Trophoblast cell (in vitro differentiated cells and primary cell): ENCODE results near the gene ACTN4.

Experiments used
- DNase-seq, 2 donors: peaks; one replicate each; pipeline ENCODE4 v3.0.0-alpha.2; 2016
- H2AFZ ChIP-seq: 2 replicates; pipeline ENCODE4 v1.6.1; 2013; ENCODE audit warnings: low read length, moderate library complexity, mild to moderate bottlenecking; ENCODE audit not compliant: insufficient read depth, poor library complexity
- H2AK5ac ChIP-seq: 2 replicates; pipeline ENCODE4 v1.6.1; 2013; ENCODE audit warnings: mild to moderate bottlenecking, low read length
- H2BK120ac ChIP-seq: 2 replicates; pipeline ENCODE4 v1.6.1; 2013; ENCODE audit warnings: low read length, mild to moderate bottlenecking, moderate library complexity; ENCODE audit not compliant: insufficient read depth, poor library complexity
- H2BK12ac ChIP-seq: 2 replicates; pipeline ENCODE4 v1.6.1; 2013; ENCODE audit warnings: mild to moderate bottlenecking, low read length, moderate library complexity
- H2BK5ac ChIP-seq: 2 replicates; pipeline ENCODE4 v1.6.1; 2013; ENCODE audit warnings: low read length, low read depth, moderate library complexity, mild to moderate bottlenecking; ENCODE audit not compliant: poor library complexity
- H3K14ac ChIP-seq: 2 replicates; pipeline ENCODE4 v1.6.1; 2013; ENCODE audit warnings: mild to moderate bottlenecking, low read length
- H3K18ac ChIP-seq: 2 replicates; pipeline ENCODE4 v1.6.1; 2013; ENCODE audit warnings: mild to moderate bottlenecking, low read length
- H3K23ac ChIP-seq: 2 replicates; pipeline ENCODE4 v1.6.1; 2013; ENCODE audit warnings: low read length
- H3K27ac ChIP-seq: 2 replicates; pipeline ENCODE4 v1.5.1; 2013; ENCODE audit warnings: low read depth, mild to moderate bottlenecking, inconsistent platforms, low read length, moderate library complexity
- H3K27me3 ChIP-seq: 2 replicates; pipeline ENCODE4 v1.6.1; 2013; ENCODE audit warnings: inconsistent platforms, mild to moderate bottlenecking, low read length, moderate library complexity; ENCODE audit not compliant: insufficient read depth
- H3K36me3 ChIP-seq, 2 experiments: 1 replicate in 1 of 2; 2 replicates in 1 of 2; pipeline ENCODE4 v1.6.1; 2013; ENCODE audit warnings: low read length in 2 of 2, mild to moderate bottlenecking in 2 of 2, moderate library complexity in 1 of 2; ENCODE audit not compliant: insufficient read depth in 2 of 2, control insufficient read depth in 1 of 2
- H3K4ac ChIP-seq: 2 replicates; pipeline ENCODE4 v1.6.1; 2013; ENCODE audit warnings: low read depth, mild to moderate bottlenecking, low read length, moderate library complexity
- H3K4me1 ChIP-seq, 2 experiments: 1 replicate in 1 of 2; 2 replicates in 1 of 2; pipeline ENCODE4 v1.6.1; 2013; ENCODE audit warnings: low read length in 2 of 2, mild to moderate bottlenecking in 2 of 2, moderate library complexity in 1 of 2; ENCODE audit not compliant: insufficient read depth in 2 of 2, control insufficient read depth in 1 of 2
- H3K4me2 ChIP-seq: 2 replicates; pipeline ENCODE4 v1.6.1; 2013; ENCODE audit warnings: inconsistent platforms, mild to moderate bottlenecking, low read length, moderate library complexity
- H3K4me3 ChIP-seq: 2 replicates; pipeline ENCODE4 v1.5.1; 2013; ENCODE audit warnings: mild to moderate bottlenecking, low read depth, low read length, inconsistent platforms
- H3K79me1 ChIP-seq: one replicate; pipeline ENCODE4 v1.6.1; 2013; ENCODE audit warnings: low read length
- H3K79me2 ChIP-seq: 2 replicates; pipeline ENCODE4 v1.6.1; 2013; ENCODE audit warnings: low read length, mild to moderate bottlenecking; ENCODE audit not compliant: control insufficient read depth, insufficient read depth, poor library complexity
- H3K9ac ChIP-seq: 2 replicates; pipeline ENCODE4 v1.6.1; 2013; ENCODE audit warnings: mild to moderate bottlenecking, low read length
- H3K9me3 ChIP-seq: 2 replicates; pipeline ENCODE4 v1.6.1; 2013; ENCODE audit warnings: low read depth, mild to moderate bottlenecking, control low read depth, inconsistent platforms, low read length; ENCODE audit not compliant: insufficient read depth
- H4K12ac ChIP-seq: 2 replicates; pipeline ENCODE4 v1.6.1; 2013; ENCODE audit warnings: low read depth, mild to moderate bottlenecking, low read length, moderate library complexity
- H4K8ac ChIP-seq: 2 replicates; pipeline ENCODE4 v1.6.1; 2013; ENCODE audit warnings: low read depth, mild to moderate bottlenecking, low read length, moderate library complexity
- H4K91ac ChIP-seq: one replicate; pipeline ENCODE4 v1.6.1; 2013; ENCODE audit warnings: low read depth, mild to moderate bottlenecking, low read length, moderate library complexity
- WGBS: extraction: QIAGEN DNeasy Blood & Tissue Kit; methylation state at CpG from one replicate; pipeline ENCODE4 v1.1.7; 2013; ENCODE audit warnings: missing lambda C conversion rate; ENCODE audit not compliant: insufficient read length, insufficient coverage; ENCODE audit errors: extremely low coverage; 5-methylcytosine and 5-hydroxymethylcytosine counted together

ACTN4 gene

GRCh38 chr19:38655148-38655824 lies 7.8 kb downstream of the ACTN4 start:
- H3K27ac ChIP-seq: no peak overlapping the region
- H3K4me1 ChIP-seq: peaks cover 41 to 52% of the 10 kb centered on the region in 2 experiments
- H3K23ac ChIP-seq: no peak overlapping the region
- peak overlapping the region; percentile 53 for H3K4ac ChIP-seq
- no peak overlapping the region for H3K18ac ChIP-seq
- H2AFZ ChIP-seq: no peak overlapping the region
- no peaks in the 10 kb centered on the region for H3K27me3 ChIP-seq
- no peak for DNase-seq
- H3K9ac ChIP-seq: no peak overlapping the region
- no peak overlapping the region for H4K12ac ChIP-seq
- no peak overlapping the region for H3K4me3 ChIP-seq
- no peak overlapping the region for H2BK5ac ChIP-seq
- peaks cover 7 to 14% of the 10 kb centered on the region in 2 experiments for H3K36me3 ChIP-seq
- H4K91ac ChIP-seq: no peak overlapping the region
- WGBS: no CpG with 5 or more reads among the region's 5 CpGs
- H2BK12ac ChIP-seq: no peak overlapping the region
- peaks cover 39% of the 10 kb centered on the region for H3K79me2 ChIP-seq
- peaks cover 30% of the 10 kb centered on the region for H3K79me1 ChIP-seq
- no peak overlapping the region for H3K4me2 ChIP-seq
- H2AK5ac ChIP-seq: no peak overlapping the region
- no peak overlapping the region for H3K14ac ChIP-seq
- H2BK120ac ChIP-seq: no peak overlapping the region
- H4K8ac ChIP-seq: no peak overlapping the region
- no peaks in the 10 kb centered on the region for H3K9me3 ChIP-seq

DNA sequence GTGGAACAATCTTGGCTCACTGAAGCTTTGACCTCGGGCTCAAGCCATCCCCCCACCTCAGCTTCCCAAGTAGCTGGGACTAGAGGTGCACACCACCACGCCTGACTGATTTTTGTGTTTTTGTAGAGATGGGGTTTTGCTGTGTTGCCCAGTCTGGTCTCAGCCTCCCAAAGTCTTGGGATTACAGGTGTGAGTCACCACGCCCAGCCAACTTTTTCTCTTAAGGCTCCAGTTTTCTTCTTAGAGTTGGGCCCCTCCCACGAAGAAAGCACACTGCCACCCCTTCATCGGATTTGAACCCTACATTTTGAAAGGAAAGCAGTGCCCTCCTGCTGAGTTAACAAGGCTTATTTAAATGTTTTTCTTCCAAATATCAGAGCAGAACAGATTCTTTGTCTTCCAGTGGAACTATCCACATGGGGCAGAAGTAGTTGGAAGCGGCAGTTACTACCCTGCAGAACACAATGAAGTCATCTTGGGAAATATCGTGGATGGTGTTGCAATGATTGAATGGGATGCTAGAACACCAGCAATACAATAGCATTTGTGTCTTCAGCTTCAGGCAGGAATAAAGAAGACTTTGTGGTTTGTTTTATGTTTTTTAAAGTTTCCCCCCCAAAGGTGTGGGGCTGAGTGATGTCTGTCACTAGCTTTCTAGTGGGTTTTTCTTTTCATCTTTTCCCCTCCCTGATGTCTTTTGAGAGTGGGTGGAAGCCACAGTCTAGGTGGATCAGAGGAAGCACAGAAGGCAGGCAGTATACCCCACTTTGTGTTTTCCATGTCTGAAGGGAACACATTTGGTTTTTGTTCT lies 8.9 kb downstream of the ACTN4 start:
- H3K18ac ChIP-seq: no peak overlapping the region
- peak overlapping the region; percentile 62 for H3K27ac ChIP-seq
- H2BK12ac ChIP-seq: no peak overlapping the region
- peak overlapping the region; percentile 71 for H3K4ac ChIP-seq
- peak overlapping the region; percentile 5 for H3K14ac ChIP-seq
- WGBS: no CpG with 5 or more reads among the region's 7 CpGs
- H2AK5ac ChIP-seq: no peak overlapping the region
- H2BK5ac ChIP-seq: peak overlapping the region; percentile 9
- peak overlapping the region; percentile 11 for H3K4me2 ChIP-seq
- peaks cover 38 to 54% of the 10 kb centered on the region in 2 experiments for H3K4me1 ChIP-seq
- no peaks in the 10 kb centered on the region for H3K27me3 ChIP-seq
- no peak overlapping the region for H3K23ac ChIP-seq
- H3K9me3 ChIP-seq: no peaks in the 10 kb centered on the region
- H3K79me2 ChIP-seq: peaks cover 38% of the 10 kb centered on the region
- H3K36me3 ChIP-seq: peaks cover 13 to 21% of the 10 kb centered on the region in 2 experiments
- no peak overlapping the region for H4K8ac ChIP-seq
- no peak overlapping the region for H3K9ac ChIP-seq
- peak in 1 of 2 donors; percentile 73 for DNase-seq
- peaks cover 32% of the 10 kb centered on the region for H3K79me1 ChIP-seq
- no peak overlapping the region for H3K4me3 ChIP-seq
- H4K12ac ChIP-seq: no peak overlapping the region
- peak overlapping the region; percentile 13 for H4K91ac ChIP-seq
- H2AFZ ChIP-seq: no peak overlapping the region
- no peak overlapping the region for H2BK120ac ChIP-seq

DNA sequence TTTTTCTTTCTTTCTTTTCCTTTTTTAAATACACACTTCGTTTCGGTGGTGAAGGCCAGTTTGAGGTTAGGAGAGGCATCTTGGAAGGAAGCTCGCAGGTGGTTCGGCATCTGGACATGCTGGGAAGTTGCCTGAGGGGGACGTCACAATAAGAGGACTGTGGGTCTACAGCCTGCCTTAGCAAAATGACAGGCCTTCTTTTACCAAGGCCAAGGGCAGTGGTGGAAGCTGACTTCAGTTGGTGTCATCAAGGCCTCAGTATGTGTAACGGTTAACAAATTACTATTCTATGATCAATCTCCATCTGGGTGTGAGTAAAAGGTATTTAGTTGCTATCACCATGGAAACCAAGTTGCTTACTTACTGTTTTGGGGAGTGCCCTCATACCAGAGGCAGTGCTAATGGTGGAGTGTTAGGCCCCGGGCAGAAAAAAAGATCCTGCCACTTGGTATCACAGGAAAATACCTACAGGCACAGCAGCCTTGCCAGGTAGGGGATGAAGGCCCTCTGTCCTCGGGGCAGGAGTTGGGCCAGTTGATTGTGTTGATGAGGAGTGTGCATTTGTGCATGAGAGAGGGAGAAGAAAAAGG lies 10.3 kb downstream of the ACTN4 start:
- Histone ChIP-seq H2AK5ac (no peak overlapping the region), H3K4me1 (peaks cover 38 to 53% of the 10 kb centered on the region in 2 experiments), H3K27me3 (no peaks in the 10 kb centered on the region), H3K4me2 (peak overlapping the region; percentile 8), H2BK5ac (peak overlapping the region; percentile 73), H3K9me3 (no peaks in the 10 kb centered on the region), H3K4me3 (no peak overlapping the region), H4K8ac (peak overlapping the region; percentile 57), H3K14ac (peak overlapping the region; percentile 46), H4K12ac (no peak overlapping the region), H3K36me3 (peaks cover 13 to 21% of the 10 kb centered on the region in 2 experiments), H3K9ac (no peak overlapping the region), H3K18ac (peak overlapping the region; percentile 42), H2BK12ac (peak overlapping the region; percentile 88), H2BK120ac (peak overlapping the region; percentile 18), H4K91ac (peak overlapping the region; percentile 42), H3K4ac (peak overlapping the region; percentile 57), H3K23ac (no peak overlapping the region), H3K27ac (peak overlapping the region; percentile 99), H3K79me1 (peaks cover 36% of the 10 kb centered on the region), H2AFZ (no peak overlapping the region), H3K79me2 (peaks cover 32% of the 10 kb centered on the region)
- WGBS: no CpG with 5 or more reads among the region's 8 CpGs
- DNase-seq: peak; percentile 96 to 98

DNA sequence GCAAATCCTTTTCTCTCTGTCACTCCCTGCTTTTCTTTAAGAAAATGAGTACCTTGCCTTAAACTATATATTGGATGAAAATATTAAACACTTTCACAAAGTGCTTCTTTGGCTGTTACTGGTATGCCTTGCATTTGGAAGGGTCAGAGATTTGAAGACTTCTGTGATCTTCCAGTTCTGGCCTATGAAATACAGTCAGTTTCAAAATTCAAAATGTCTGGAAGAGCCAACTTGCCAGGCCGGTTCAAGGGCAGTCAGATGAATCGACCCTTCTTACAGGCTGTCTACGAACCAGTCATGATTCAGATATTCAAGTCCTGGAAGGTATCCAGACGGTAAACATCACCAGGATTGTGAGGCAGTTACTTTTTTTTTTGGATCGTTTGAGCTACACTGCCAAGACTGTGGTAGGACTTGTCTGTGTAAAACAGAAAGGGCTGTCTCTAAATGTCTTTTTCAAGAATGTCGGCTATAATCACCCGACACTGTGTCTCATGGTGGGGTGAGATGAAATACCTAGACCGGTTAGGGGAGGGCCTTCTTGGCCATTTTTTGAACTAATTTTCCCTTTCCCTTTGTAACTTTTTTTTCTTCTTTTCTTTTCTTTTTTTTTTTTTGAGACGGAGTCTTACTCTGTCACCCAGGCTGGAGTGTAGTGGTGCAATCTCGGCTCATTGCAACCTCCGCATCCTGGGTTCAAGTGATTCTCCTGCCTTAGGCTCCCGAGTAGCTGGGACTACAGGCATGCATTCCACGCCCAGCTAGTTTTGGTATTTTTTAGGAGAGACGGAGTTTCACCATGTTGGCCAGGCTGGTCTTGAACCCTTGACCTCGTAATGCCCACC lies 11.2 kb downstream of the ACTN4 start:
- Histone ChIP-seq H3K9ac (peak overlapping the region; percentile 47), H3K4me3 (no peak overlapping the region), H3K27me3 (no peaks in the 10 kb centered on the region), H4K12ac (peak overlapping the region; percentile 65), H3K4ac (peak overlapping the region; percentile 96), H3K23ac (no peak overlapping the region), H2AK5ac (peak overlapping the region; percentile 80), H3K36me3 (peaks cover 17 to 28% of the 10 kb centered on the region in 2 experiments), H4K8ac (peak overlapping the region; percentile 86), H3K79me2 (peaks cover 38% of the 10 kb centered on the region), H2AFZ (no peak overlapping the region), H3K4me2 (peak overlapping the region; percentile 48), H3K27ac (peak overlapping the region; percentile 99), H2BK120ac (peak overlapping the region; percentile 94), H3K18ac (peak overlapping the region; percentile 93), H3K79me1 (peaks cover 40% of the 10 kb centered on the region), H3K14ac (peak overlapping the region; percentile 97), H2BK12ac (peak overlapping the region; percentile 90), H2BK5ac (peak overlapping the region; percentile 98), H3K9me3 (no peaks in the 10 kb centered on the region), H4K91ac (peak overlapping the region; percentile 99), H3K4me1 (peaks cover 43 to 62% of the 10 kb centered on the region in 2 experiments)
- no CpG with 5 or more reads among the region's 15 CpGs for WGBS
- peak; percentile 93 to 98 for DNase-seq
